ENCODE results near the gene ING5.
A peak's percentile ranks its signal among the peaks of the same experiment; 100 is the strongest.

Gene ING5

DNA sequence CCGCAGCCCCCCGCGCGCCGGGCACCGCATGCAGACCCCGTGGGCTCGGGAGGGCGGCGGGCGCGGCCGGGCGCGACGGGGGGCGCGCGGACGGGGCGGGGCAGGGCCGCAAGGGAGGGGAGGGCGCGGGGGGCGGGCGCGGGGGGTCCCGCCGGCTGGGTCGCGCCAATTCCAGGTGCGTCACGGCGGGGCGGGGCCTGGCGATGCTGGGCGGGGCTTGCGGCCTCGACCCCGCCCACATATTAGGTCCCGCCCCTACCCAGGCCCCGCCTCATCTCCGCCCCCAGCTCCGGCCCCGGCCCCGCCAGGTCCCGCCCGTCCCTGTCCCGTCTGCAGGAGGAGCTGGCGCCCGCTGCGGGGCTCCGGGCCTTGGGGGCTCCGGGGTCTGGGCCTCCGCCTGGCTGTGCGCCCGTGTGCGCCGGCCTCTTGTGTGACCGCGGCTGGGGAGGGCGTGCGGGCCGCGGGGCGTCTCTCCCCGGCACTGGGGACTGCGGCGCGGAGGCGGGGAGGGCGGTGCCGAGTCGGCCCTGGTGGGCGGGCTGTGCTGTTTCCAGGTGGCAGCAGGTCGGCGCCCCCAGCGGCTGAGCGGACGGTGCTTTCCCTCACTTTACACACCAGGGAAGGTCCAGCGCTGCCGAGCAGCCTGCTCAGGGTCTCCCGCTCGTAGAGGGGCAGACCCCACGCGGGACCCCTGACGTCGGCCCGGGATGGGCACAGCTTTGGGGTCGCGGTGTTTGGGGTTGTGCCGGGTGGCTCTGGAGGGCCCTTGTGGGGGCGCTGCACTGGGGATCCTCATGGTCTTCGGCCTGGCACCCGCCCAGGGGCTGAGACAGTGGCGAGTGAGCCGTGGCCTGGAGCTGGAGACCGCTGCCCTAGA, 554 bp downstream of the ING5 start:
- H3K4me1 ChIP-seq, result peaks cover 0 to 26% (median 20%) of the 10 kb centered on the region in 4 donors
- H3K9me3 ChIP-seq, result no peaks in the 10 kb centered on the region
- intact Hi-C loops (cut with DNase I; ENCODE audit: low total_unique reads), result no loop called here
- no peaks in the 10 kb centered on the region for H3K27me3 ChIP-seq
- peak; percentile 74 to 88 for DNase-seq
- TF ChIP-seq, protein P1, sequence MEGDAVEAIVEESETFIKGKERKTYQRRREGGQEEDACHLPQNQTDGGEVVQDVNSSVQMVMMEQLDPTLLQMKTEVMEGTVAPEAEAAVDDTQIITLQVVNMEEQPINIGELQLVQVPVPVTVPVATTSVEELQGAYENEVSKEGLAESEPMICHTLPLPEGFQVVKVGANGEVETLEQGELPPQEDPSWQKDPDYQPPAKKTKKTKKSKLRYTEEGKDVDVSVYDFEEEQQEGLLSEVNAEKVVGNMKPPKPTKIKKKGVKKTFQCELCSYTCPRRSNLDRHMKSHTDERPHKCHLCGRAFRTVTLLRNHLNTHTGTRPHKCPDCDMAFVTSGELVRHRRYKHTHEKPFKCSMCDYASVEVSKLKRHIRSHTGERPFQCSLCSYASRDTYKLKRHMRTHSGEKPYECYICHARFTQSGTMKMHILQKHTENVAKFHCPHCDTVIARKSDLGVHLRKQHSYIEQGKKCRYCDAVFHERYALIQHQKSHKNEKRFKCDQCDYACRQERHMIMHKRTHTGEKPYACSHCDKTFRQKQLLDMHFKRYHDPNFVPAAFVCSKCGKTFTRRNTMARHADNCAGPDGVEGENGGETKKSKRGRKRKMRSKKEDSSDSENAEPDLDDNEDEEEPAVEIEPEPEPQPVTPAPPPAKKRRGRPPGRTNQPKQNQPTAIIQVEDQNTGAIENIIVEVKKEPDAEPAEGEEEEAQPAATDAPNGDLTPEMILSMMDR (IDR thresholded peaks at IDR 0.05), result peak; percentile 11 to 41
- H3K4me3 ChIP-seq, result peak overlapping the region; percentile 83 to 87
- peaks cover 20 to 32% (median 21%) of the 10 kb centered on the region in 3 donors for H3K36me3 ChIP-seq
- H3K27ac ChIP-seq, result peak overlapping the region; percentile 93 to 98

DNA sequence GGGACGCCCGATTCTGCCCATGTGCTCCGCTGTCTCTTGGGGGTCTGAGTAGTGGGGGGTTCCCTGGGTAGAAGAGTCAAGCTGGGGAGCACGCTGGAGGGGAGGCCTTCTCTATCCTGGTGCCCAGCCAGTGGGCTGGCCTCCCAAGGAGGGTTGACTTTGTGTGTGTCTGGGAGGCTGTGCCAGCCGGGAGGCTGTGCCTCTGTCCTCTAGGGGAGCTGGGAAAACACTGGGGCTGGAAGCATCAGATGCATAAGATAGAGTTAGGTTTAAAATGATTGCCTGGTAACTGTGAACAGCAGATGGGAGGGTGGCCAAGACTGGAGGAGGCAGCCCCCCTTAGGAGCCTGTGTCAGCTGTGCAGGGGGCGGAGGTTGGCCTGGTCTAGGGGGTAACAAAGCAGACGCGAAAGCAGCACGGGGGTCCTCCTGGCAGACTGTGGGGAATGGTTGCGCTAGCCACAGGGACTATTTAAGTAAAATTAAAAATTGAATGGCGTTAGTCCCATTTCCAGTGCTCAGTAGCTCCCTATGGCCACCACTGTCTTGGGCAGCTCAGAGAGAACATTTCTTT, 1.3 kb downstream of the ING5 start:
- intact Hi-C loops (cut with DNase I; ENCODE audit: low total_unique reads), result no loop called here
- peak overlapping the region; percentile 93 to 98 for H3K27ac ChIP-seq

DNA sequence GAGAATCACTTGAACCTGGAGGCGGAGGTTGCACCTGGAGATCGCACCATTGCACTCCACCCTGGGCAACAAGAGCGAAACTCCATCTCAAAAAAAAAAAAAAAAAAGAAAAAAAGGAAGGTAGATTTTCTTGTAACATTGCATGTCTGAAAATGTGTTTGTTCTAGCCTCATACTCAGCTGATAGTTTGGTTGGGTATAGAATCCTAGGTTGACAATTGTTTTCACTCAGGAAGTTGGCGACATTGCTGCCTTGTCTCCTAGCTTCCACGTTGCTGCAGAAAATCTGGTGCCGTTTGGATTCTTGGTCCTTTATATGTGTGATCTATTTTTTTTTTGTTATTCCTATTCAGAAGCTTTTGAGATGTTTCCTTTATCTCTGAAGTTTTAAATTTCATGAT, 4.7 kb downstream of the ING5 start:
- peaks cover 59 to 73% (median 62%) of the 10 kb centered on the region in 3 donors for H3K36me3 ChIP-seq
- intact Hi-C loops (cut with DNase I; ENCODE audit: low total_unique reads), result no loop called here
- H3K27ac ChIP-seq, result no peak overlapping the region
- TF ChIP-seq, protein P1 (IDR thresholded peaks at IDR 0.05), result no peak
- no peaks in the 10 kb centered on the region for H3K9me3 ChIP-seq
- H3K27me3 ChIP-seq, result no peaks in the 10 kb centered on the region
- H3K4me3 ChIP-seq, result no peak overlapping the region
- peaks cover 0 to 17% (median 11%) of the 10 kb centered on the region in 4 donors for H3K4me1 ChIP-seq
- DNase-seq, result no peak

More for the DNA sequence above, 1.3 kb downstream of the ING5 start:
- peaks cover 26 to 39% (median 28%) of the 10 kb centered on the region in 3 donors for H3K36me3 ChIP-seq
- H3K9me3 ChIP-seq, result no peaks in the 10 kb centered on the region
- no peaks in the 10 kb centered on the region for H3K27me3 ChIP-seq
- no peak for DNase-seq
- TF ChIP-seq, protein P1 (IDR thresholded peaks at IDR 0.05), result no peak
- H3K4me3 ChIP-seq, result peak overlapping the region; percentile 83 to 87
- peaks cover 0 to 26% (median 20%) of the 10 kb centered on the region in 4 donors for H3K4me1 ChIP-seq

DNA sequence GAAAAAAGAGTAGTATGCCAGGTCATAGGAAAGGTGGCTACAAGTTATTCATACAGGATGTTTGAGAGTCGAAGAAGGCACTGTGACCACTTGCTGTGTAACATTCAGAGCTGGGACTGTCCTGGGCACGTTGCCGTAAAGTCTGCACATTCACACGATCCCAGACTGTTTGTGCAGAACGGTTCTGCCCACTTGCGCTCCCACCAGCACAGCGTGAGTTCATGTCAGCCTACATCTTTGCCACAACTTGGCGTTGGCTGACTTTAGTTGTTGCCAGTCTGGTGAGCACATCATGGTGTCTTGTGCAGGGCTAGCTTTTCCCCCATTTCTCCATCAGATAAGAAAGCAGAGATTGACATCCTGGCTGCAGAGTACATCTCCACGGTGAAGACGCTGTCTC, 7.0 kb downstream of the ING5 start:
- Histone ChIP-seq H3K27me3 (no peaks in the 10 kb centered on the region), H3K9me3 (no peaks in the 10 kb centered on the region), H3K27ac (no peak overlapping the region), H3K36me3 (peaks cover 82 to 96% (median 85%) of the 10 kb centered on the region in 3 donors), H3K4me3 (no peak overlapping the region), H3K4me1 (peaks cover 0 to 4% (median under 1%) of the 10 kb centered on the region in 4 donors)
- intact Hi-C loops (cut with DNase I; ENCODE audit: low total_unique reads), result no loop called here
- no peak for DNase-seq
- TF ChIP-seq, protein P1 (IDR thresholded peaks at IDR 0.05), result no peak

DNA sequence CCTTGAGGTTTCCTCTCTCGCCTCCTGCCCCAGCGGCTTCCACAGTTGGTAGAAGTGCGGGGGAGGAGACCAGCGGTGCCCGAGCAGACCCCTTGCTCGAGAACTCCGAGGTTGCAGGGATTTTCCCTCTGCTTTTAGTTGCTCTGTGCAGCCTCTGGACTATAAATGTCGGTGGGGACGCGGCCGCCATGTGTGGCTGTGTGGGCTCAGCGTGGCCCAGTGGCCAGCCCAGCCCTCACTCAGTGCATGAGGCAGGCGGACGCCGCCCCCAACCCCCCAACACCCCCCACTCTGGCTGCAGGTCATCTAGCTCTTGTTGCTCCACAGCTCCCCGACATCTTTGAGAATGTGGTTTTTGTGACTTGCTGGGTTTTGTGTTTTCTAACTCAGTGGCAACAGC, 17.3 kb downstream of the ING5 start:
- no peaks in the 10 kb centered on the region for H3K9me3 ChIP-seq
- H3K27ac ChIP-seq, result no peak overlapping the region
- TF ChIP-seq, protein P1 (IDR thresholded peaks at IDR 0.05), result no peak
- no peak overlapping the region for H3K4me3 ChIP-seq
- intact Hi-C loops (cut with DNase I; ENCODE audit: low total_unique reads), result no loop called here
- H3K36me3 ChIP-seq, result peaks cover 67 to 97% (median 71%) of the 10 kb centered on the region in 3 donors
- no peaks in the 10 kb centered on the region for H3K4me1 ChIP-seq
- no peak for DNase-seq
- no peaks in the 10 kb centered on the region for H3K27me3 ChIP-seq

Measured in tibial artery (tissue), 4 donors.